Neural cell (in vitro differentiated cells): ENCODE results near the gene DIS3L2. TPM values are rescaled to one million over a fixed set of nuclear protein-coding genes. Genes with fewer than 3 reads are reported as not detected.

Experiments used
- H2AFZ ChIP-seq: fragments of 200-600, 300-800 bp; sonication (generic), shearing (Covaris generic); 2 replicates; pipeline ENCODE4 v1.6.0; 2014; ENCODE audit warnings: low read depth, mild to moderate bottlenecking, antibody characterized with exemption, low read length, moderate library complexity
- H3F3A ChIP-seq: fragments of 200-600 bp; shearing (Covaris generic); 2 replicates; pipeline ENCODE4 v1.6.1; 2016; ENCODE audit warnings: mild to moderate bottlenecking, moderate library complexity, mixed read lengths, antibody characterized with exemption, low read length; ENCODE audit not compliant: insufficient read depth, poor library complexity, severe bottlenecking
- H3K27ac ChIP-seq: fragments of 200-600, 300-800 bp; sonication (generic), shearing (Covaris generic); 2 replicates; pipeline ENCODE4 v1.5.1; 2014; ENCODE audit warnings: mild to moderate bottlenecking, low read length, moderate library complexity
- H3K27me3 ChIP-seq: fragments of 300-800, 200-600 bp; sonication (generic), shearing (Covaris generic); 2 replicates; pipeline ENCODE4 v1.6.0; 2014; ENCODE audit warnings: mild to moderate bottlenecking, low read depth, low read length, moderate library complexity; ENCODE audit not compliant: insufficient read depth
- H3K36me3 ChIP-seq: fragments of 300-800, 200-600 bp; sonication (generic), shearing (Covaris generic); 2 replicates; pipeline ENCODE4 v1.5.1; 2014; ENCODE audit warnings: mild to moderate bottlenecking, antibody characterized with exemption, low read length, moderate library complexity; ENCODE audit not compliant: insufficient read depth
- H3K4me2 ChIP-seq: fragments of 300-800, 200-600 bp; sonication (generic), shearing (Covaris generic); 2 replicates; pipeline ENCODE4 v1.6.0; 2014; ENCODE audit warnings: mild to moderate bottlenecking, low read length
- H3K4me3 ChIP-seq: fragments of 300-800, 200-600 bp; sonication (generic), shearing (Covaris generic); 2 replicates; pipeline ENCODE4 v1.5.1; 2014; ENCODE audit warnings: mild to moderate bottlenecking, low read length, moderate library complexity
- H3K79me2 ChIP-seq: fragments of 200-600 bp; shearing (Covaris generic); replicated peaks from 2 replicates; pipeline ENCODE4 v1.6.0; 2014; ENCODE audit warnings: mild to moderate bottlenecking, low read length, moderate library complexity; ENCODE audit not compliant: insufficient read depth
- H3K9ac ChIP-seq: fragments of 300-800, 200-600 bp; sonication (generic), shearing (Covaris generic); 2 replicates; pipeline ENCODE4 v1.6.1; 2016; ENCODE audit warnings: mild to moderate bottlenecking, low read length, mixed read lengths
- H3K9me2 ChIP-seq: fragments of 200-600 bp; shearing (Covaris generic); 2 replicates; pipeline ENCODE4 v1.6.1; 2016; ENCODE audit warnings: mild to moderate bottlenecking, low read length, mixed read lengths; ENCODE audit not compliant: insufficient read depth
- H3K9me3 ChIP-seq: fragments of 200-600, 300-800 bp; sonication (generic), shearing (Covaris generic); 2 replicates; pipeline ENCODE4 v1.6.1; 2016; ENCODE audit warnings: mild to moderate bottlenecking, mixed run types, low read length, moderate library complexity, mixed read lengths
- H4K20me1 ChIP-seq: fragments of 200-600 bp; shearing (Covaris generic); 2 replicates; pipeline ENCODE4 v1.6.1; 2016; ENCODE audit warnings: mild to moderate bottlenecking, mixed run types; ENCODE audit not compliant: insufficient read depth
- EP300 ChIP-seq: fragments of 450-650 bp; conservative IDR thresholded peaks from 2 replicates; pipeline ENCODE4 v1.6.1; 2014; ENCODE audit warnings: antibody characterized with exemption, mild to moderate bottlenecking, moderate library complexity; ENCODE audit not compliant: poor library complexity, severe bottlenecking
- EZH2 ChIP-seq: fragments of 200-600, 300-800 bp; shearing (Covaris generic), sonication (generic); IDR thresholded peaks from 2 replicates; pipeline ENCODE4 v1.6.1; 2014; ENCODE audit warnings: antibody characterized with exemption, low read length, borderline replicate concordance, mild to moderate bottlenecking; ENCODE audit not compliant: insufficient read depth, poor library complexity, severe bottlenecking
- MXI1 ChIP-seq: fragments of 450-650 bp; conservative IDR thresholded peaks from 2 replicates; pipeline ENCODE4 v1.6.1; 2014; ENCODE audit warnings: antibody characterized with exemption, mild to moderate bottlenecking; ENCODE audit not compliant: poor library complexity, severe bottlenecking
- POLR2AphosphoS5 ChIP-seq: IDR thresholded peaks from 2 replicates; pipeline ENCODE4 v1.6.1; 2012
- RAD21 ChIP-seq: fragments of 450-650 bp; conservative IDR thresholded peaks from 2 replicates; pipeline ENCODE4 v1.6.1; 2014; ENCODE audit warnings: antibody characterized with exemption, mild to moderate bottlenecking, moderate library complexity
- SMC3 ChIP-seq: fragments of 450-650 bp; conservative IDR thresholded peaks from 2 replicates; pipeline ENCODE4 v1.6.1; 2014; ENCODE audit warnings: antibody characterized with exemption, mild to moderate bottlenecking, moderate library complexity; ENCODE audit not compliant: poor library complexity
- TAF1 ChIP-seq: IDR thresholded peaks from 2 replicates; pipeline ENCODE4 v1.6.1; 2012; ENCODE audit warnings: low read depth
- polyA plus RNA-seq: library from polyadenylated mRNA; depleted of rRNA; stranded (reverse); fragments of >200 nt; gene quantifications from 2 replicates; pipeline ENCODE4 v1.2.3, GENCODE V29; 2014
- TF ChIP-seq, protein P1 (sequence below): IDR thresholded peaks from 2 replicates; pipeline ENCODE4 v1.6.1; 2012; ENCODE audit warnings: borderline replicate concordance
- TF ChIP-seq, protein P2 (sequence below): fragments of 450-650 bp; IDR thresholded peaks from 2 replicates; pipeline ENCODE4 v1.5.1; 2014; ENCODE audit warnings: antibody characterized with exemption, mild to moderate bottlenecking, moderate library complexity; ENCODE audit not compliant: poor library complexity, severe bottlenecking

Gene DIS3L2
- polyA plus RNA-seq, 1 donor from 2014 or later = 20.0 TPM

DNA sequence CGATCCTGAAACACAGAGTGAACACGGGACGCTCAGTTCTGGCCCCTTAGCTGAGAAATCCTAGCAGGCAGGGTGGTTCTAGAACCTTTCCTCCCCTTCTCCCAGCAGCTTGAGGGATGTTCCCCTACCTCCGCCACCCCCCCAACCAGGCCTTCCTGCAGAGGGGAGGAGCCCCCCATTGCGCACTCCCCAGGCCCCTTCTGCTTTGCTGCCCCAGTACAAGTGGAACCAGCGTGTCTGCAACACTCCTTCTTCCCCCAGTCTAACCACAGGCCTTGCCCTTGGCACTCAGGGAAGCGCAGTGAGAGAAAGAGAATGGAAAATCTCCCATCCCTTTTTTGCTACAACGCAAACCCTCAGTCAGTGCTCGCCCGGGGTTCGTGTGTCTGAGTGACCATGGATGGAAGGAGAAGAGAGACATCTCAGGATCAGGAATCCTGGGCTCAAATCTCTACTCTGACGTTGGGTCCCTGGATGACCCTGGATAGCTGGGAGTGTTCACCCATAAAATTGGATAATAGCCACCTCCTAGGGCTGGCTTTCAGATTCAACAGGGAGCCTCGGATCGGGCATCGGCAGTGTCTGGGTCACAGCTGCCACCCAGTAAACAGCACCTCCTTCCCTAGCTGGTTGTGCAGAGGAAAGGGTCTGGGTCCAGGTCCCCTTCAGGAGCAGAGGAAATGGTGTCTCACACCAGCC is 39.1 kb upstream of the DIS3L2 start:
- no peak overlapping the region for H3K4me2 ChIP-seq
- H3K27ac ChIP-seq = no peak overlapping the region
- peaks cover 30% of the 10 kb centered on the region for H3K27me3 ChIP-seq
- TF ChIP-seq, protein P1, sequence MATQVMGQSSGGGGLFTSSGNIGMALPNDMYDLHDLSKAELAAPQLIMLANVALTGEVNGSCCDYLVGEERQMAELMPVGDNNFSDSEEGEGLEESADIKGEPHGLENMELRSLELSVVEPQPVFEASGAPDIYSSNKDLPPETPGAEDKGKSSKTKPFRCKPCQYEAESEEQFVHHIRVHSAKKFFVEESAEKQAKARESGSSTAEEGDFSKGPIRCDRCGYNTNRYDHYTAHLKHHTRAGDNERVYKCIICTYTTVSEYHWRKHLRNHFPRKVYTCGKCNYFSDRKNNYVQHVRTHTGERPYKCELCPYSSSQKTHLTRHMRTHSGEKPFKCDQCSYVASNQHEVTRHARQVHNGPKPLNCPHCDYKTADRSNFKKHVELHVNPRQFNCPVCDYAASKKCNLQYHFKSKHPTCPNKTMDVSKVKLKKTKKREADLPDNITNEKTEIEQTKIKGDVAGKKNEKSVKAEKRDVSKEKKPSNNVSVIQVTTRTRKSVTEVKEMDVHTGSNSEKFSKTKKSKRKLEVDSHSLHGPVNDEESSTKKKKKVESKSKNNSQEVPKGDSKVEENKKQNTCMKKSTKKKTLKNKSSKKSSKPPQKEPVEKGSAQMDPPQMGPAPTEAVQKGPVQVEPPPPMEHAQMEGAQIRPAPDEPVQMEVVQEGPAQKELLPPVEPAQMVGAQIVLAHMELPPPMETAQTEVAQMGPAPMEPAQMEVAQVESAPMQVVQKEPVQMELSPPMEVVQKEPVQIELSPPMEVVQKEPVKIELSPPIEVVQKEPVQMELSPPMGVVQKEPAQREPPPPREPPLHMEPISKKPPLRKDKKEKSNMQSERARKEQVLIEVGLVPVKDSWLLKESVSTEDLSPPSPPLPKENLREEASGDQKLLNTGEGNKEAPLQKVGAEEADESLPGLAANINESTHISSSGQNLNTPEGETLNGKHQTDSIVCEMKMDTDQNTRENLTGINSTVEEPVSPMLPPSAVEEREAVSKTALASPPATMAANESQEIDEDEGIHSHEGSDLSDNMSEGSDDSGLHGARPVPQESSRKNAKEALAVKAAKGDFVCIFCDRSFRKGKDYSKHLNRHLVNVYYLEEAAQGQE = no peak
- TF ChIP-seq EP300 (no peak), RAD21 (no peak), MXI1 (no peak), SMC3 (no peak), POLR2AphosphoS5 (no peak), EZH2 (no peak), TAF1 (no peak)
- TF ChIP-seq, protein P2, sequence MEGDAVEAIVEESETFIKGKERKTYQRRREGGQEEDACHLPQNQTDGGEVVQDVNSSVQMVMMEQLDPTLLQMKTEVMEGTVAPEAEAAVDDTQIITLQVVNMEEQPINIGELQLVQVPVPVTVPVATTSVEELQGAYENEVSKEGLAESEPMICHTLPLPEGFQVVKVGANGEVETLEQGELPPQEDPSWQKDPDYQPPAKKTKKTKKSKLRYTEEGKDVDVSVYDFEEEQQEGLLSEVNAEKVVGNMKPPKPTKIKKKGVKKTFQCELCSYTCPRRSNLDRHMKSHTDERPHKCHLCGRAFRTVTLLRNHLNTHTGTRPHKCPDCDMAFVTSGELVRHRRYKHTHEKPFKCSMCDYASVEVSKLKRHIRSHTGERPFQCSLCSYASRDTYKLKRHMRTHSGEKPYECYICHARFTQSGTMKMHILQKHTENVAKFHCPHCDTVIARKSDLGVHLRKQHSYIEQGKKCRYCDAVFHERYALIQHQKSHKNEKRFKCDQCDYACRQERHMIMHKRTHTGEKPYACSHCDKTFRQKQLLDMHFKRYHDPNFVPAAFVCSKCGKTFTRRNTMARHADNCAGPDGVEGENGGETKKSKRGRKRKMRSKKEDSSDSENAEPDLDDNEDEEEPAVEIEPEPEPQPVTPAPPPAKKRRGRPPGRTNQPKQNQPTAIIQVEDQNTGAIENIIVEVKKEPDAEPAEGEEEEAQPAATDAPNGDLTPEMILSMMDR = no peak
- no peak overlapping the region for H3K4me3 ChIP-seq
- H4K20me1 ChIP-seq = no peaks in the 10 kb centered on the region
- H3K79me2 ChIP-seq = no peaks in the 10 kb centered on the region
- no peaks in the 10 kb centered on the region for H3K9me2 ChIP-seq
- no peaks in the 10 kb centered on the region for H3K9me3 ChIP-seq
- H3F3A ChIP-seq = no peaks in the 10 kb centered on the region
- H3K36me3 ChIP-seq = no peaks in the 10 kb centered on the region
- H3K9ac ChIP-seq = no peak overlapping the region
- H2AFZ ChIP-seq = no peak overlapping the region

DNA sequence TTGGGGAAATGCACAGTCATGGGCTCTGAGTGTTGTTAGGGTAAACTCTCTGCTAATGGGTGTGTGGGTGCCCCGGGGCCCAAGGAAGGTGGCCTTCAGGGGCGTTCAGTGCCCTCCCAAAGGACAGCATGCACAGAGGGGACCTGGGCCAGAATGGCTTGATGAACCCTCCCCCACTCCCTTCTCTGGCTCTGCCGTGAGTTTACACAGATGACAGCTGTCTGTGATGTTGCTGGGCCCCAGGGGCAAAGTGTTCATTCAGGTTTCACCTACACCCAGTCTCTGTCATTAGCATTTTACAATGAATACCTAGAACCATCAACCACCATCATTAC is 38.5 kb upstream of the DIS3L2 start:
- no peaks in the 10 kb centered on the region for H4K20me1 ChIP-seq
- H3K9me3 ChIP-seq = no peaks in the 10 kb centered on the region
- no peak overlapping the region for H3K9ac ChIP-seq
- H3F3A ChIP-seq = no peaks in the 10 kb centered on the region
- no peak overlapping the region for H3K4me3 ChIP-seq
- TF ChIP-seq, protein P2 = no peak
- TF ChIP-seq, protein P1 = no peak
- no peak for TF ChIP-seq SMC3
- no peak for TF ChIP-seq EZH2
- no peak for TF ChIP-seq POLR2AphosphoS5
- no peak for TF ChIP-seq EP300
- no peak for TF ChIP-seq TAF1
- no peak for TF ChIP-seq RAD21
- no peak for TF ChIP-seq MXI1
- H3K27ac ChIP-seq = no peak overlapping the region
- H2AFZ ChIP-seq = no peak overlapping the region
- H3K79me2 ChIP-seq = no peaks in the 10 kb centered on the region
- no peak overlapping the region for H3K4me2 ChIP-seq
- no peaks in the 10 kb centered on the region for H3K36me3 ChIP-seq
- H3K27me3 ChIP-seq = peaks cover 35% of the 10 kb centered on the region
- H3K9me2 ChIP-seq = no peaks in the 10 kb centered on the region
